Stimulated activated naive CD8-positive, alpha-beta T cell treated with anti-CD3 and anti-CD28 coated beads, Interleukin-15, amount 100 ng/mL, for 72 hours (primary cell): Measurements from ENCODE around the gene SLC7A7.
A peak's percentile ranks its signal among the peaks of the same experiment; 100 is the strongest.
"Not testable (repeated sequence)": the region's sequence is repeated elsewhere in the genome, so short reads cannot be mapped to it uniquely, and the experiment has no call there.

Experiments used
- ATAC-seq: fragments of 150-1000 bp; cut with Tn5 transposase; 2 replicates; pipeline ENCODE4 v1.10.0; 2021; ENCODE audit warnings: mild to moderate bottlenecking, moderate library complexity
- DNase-seq, 2 donors: peaks; one replicate each; pipeline ENCODE4 v3.0.0; 2021 to 2022
- H3K27ac Mint-ChIP-seq, 2 donors: one replicate each; pipeline ENCODE4 v1.8.0; 2022; ENCODE audit warnings: mild to moderate bottlenecking in 2 of 2, mixed read lengths in 2 of 2, moderate library complexity in 2 of 2
- H3K27me3 Mint-ChIP-seq: one replicate; pipeline ENCODE4 v1.8.0; 2022; ENCODE audit warnings: mixed read lengths
- H3K4me1 Mint-ChIP-seq: one replicate; pipeline ENCODE4 v1.8.0; 2022; ENCODE audit warnings: mild to moderate bottlenecking, mixed read lengths
- H3K4me3 Mint-ChIP-seq, 2 donors: one replicate each; pipeline ENCODE4 v1.8.0; 2022; ENCODE audit warnings: mild to moderate bottlenecking in 2 of 2, mixed read lengths in 2 of 2, moderate library complexity in 1 of 2
- H3K9me3 Mint-ChIP-seq, 2 donors: one replicate each; pipeline ENCODE4 v1.8.0; 2022; ENCODE audit warnings: mixed read lengths in 2 of 2

Gene SLC7A7

DNA sequence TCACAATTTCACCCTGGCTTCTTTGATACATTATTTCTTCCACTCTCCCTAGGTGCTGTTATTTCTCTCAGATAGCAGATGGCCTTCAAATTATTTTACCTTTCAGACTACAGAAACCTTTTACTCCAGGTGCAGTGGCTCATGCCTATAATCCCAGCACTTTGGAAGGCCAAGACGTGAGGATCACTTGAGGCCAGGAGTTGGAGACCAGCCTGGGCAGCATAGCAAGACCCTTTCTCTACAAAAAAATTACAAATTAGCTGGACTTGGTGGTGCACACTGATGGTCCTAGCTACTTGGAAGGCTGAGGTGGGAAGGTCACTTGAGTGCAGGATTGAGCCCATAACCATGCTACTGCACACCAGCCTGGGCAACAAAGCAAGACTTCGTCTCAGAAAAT lies 23.1 kb downstream of the SLC7A7 start:
- H3K27me3 Mint-ChIP-seq, result peaks cover 23% of the 10 kb centered on the region
- no peak overlapping the region for H3K4me3 Mint-ChIP-seq
- no peaks in the 10 kb centered on the region for H3K9me3 Mint-ChIP-seq
- no peak overlapping the region for H3K27ac Mint-ChIP-seq
- H3K4me1 Mint-ChIP-seq, result peaks cover 12% of the 10 kb centered on the region
- no peak for ATAC-seq
- DNase-seq, result no peak

GRCh38 chr14:22791301-22791700 lies 23.9 kb downstream of the SLC7A7 start:
- Mint-ChIP-seq H3K4me1 (peaks cover 12% of the 10 kb centered on the region), H3K9me3 (no peaks in the 10 kb centered on the region), H3K4me3 (no peak overlapping the region), H3K27ac (no peak overlapping the region), H3K27me3 (peaks cover 19% of the 10 kb centered on the region)
- ATAC-seq, result no peak
- DNase-seq, result no peak

- H3K4me3 Mint-ChIP-seq, result no peak overlapping the region
- H3K27me3 Mint-ChIP-seq, result no peaks in the 10 kb centered on the region
- H3K27ac Mint-ChIP-seq, result no peak overlapping the region
- H3K9me3 Mint-ChIP-seq, result no peaks in the 10 kb centered on the region
- DNase-seq (no peak), ATAC-seq (no peak)
- peaks cover 12% of the 10 kb centered on the region for H3K4me1 Mint-ChIP-seq
Measured at GRCh38 chr14:22786685-22787084, 28.6 kb downstream of the SLC7A7 start.

- no peak for DNase-seq
Measured at GRCh38 chr14:22781301-22781991, 33.8 kb downstream of the SLC7A7 start.

DNA sequence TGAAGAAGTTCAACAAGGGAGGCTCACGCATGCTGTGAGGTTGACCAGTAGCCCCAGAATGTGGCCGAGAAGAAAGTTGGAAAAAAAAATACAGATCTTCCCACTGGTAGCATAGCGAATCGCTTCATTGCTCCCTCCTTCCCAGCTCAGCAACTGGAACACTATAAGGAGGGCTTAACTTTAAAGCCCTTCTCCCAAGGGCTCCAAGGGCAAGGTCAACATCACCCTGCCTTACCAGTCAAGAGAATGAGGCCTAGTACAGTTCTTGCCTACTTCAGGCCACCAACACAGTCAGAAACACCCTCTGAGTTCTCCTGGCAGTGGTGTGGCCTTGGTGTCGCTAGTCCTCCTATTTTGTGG lies 34.3 kb downstream of the SLC7A7 start:
- H3K27ac Mint-ChIP-seq, result no peak overlapping the region

More at GRCh38 chr14:22781301-22781991, 33.8 kb downstream of the SLC7A7 start:
- Mint-ChIP-seq H3K9me3 (no peaks in the 10 kb centered on the region), H3K27me3 (no peaks in the 10 kb centered on the region), H3K27ac (peak overlapping the region in 1 of 2 donors; percentile 43), H3K4me1 (no peaks in the 10 kb centered on the region), H3K4me3 (no peak overlapping the region)
- no peak for ATAC-seq

GRCh38 chr14:22780105-22780679 lies 35.0 kb downstream of the SLC7A7 start:
- H3K4me1 Mint-ChIP-seq, result no peaks in the 10 kb centered on the region
- H3K4me3 Mint-ChIP-seq, result no peak overlapping the region
- H3K27me3 Mint-ChIP-seq, result no peaks in the 10 kb centered on the region
- no peaks in the 10 kb centered on the region for H3K9me3 Mint-ChIP-seq
- H3K27ac Mint-ChIP-seq, result no peak overlapping the region
- ATAC-seq (no peak), DNase-seq (no peak)

More for the DNA sequence above, 34.3 kb downstream of the SLC7A7 start:
- Mint-ChIP-seq H3K27me3 (no peaks in the 10 kb centered on the region), H3K4me3 (no peak overlapping the region), H3K9me3 (no peaks in the 10 kb centered on the region), H3K4me1 (no peaks in the 10 kb centered on the region)
- DNase-seq (no peak), ATAC-seq (no peak)

GRCh38 chr14:22778084-22778483 lies 37.2 kb downstream of the SLC7A7 start:
- Mint-ChIP-seq H3K27me3 (no peaks in the 10 kb centered on the region), H3K27ac (no peak overlapping the region), H3K4me1 (no peaks in the 10 kb centered on the region), H3K4me3 (no peak overlapping the region), H3K9me3 (no peaks in the 10 kb centered on the region)
- DNase-seq, result no peak
- no peak for ATAC-seq

DNA sequence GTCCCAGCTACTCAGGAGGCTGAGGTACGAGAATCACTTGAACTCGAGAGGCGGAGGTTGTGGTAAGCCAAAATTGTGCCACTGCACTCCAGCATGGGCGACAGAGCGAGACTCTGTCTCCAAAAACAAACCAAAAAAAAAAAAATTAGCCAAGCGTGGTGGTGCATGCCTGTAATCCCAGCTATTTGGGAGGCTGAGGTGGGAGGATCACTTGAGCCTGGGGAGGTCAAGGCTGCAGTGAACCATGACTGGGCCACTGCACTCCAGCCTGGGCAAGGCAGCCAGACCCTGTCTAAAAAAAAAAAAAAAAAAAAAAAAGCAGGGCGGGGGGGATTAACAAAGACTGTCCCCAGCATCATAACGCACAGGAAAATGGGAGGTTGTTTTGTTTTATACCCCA lies 38.4 kb downstream of the SLC7A7 start:
- DNase-seq, H3K9me3 Mint-ChIP-seq, H3K4me1 Mint-ChIP-seq, H3K4me3 Mint-ChIP-seq, ATAC-seq, H3K27me3 Mint-ChIP-seq: not testable (repeated sequence)
- H3K27ac Mint-ChIP-seq, result peak overlapping the region in 1 of 2 donors; percentile 89

- H3K27ac Mint-ChIP-seq, result no peak overlapping the region
Measured at GRCh38 chr14:22776215-22776614, 39.0 kb downstream of the SLC7A7 start.

DNA sequence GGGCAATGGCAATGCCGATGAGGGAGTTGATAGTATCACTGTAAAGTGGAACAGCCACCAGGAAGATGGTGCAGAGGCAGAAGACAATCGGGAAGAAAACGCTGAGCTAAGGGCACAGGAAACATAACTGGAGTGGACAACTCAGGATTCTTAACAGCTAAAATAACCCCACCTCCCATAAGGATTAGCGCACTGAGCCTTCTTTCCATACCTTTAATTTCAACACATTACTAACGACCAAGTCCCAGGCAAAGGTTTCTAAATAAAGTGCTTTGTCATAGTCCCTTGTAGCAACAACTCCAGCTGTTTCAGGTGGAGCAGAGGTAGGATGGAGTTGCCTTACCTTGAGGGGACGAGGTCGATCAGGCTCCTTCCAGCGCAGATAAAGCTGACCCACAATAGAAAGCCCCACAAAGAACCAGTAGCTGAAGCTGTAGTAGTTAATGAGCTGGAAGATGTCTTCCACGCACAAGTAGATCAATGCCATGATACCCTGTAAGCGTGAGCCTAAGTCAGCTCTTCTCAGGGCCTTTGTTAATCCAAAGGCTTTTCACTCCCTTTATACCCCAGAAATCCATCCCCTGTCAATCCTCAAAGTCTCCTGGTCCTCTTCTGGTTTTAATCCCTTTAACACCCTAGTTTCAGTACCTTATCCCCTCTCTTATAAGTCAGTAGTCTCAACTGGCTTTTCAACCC lies 41.1 kb downstream of the SLC7A7 start:
- H3K4me3 Mint-ChIP-seq, result no peak overlapping the region
- peaks cover 14% of the 10 kb centered on the region for H3K4me1 Mint-ChIP-seq
- no peak for ATAC-seq
- H3K9me3 Mint-ChIP-seq, result no peaks in the 10 kb centered on the region
- DNase-seq, result no peak
- H3K27me3 Mint-ChIP-seq, result no peaks in the 10 kb centered on the region
- H3K27ac Mint-ChIP-seq, result peak overlapping the region in 1 of 2 donors; percentile 1

More at GRCh38 chr14:22776215-22776614, 39.0 kb downstream of the SLC7A7 start:
- DNase-seq (no peak), ATAC-seq (no peak)
- Mint-ChIP-seq H3K27me3 (no peaks in the 10 kb centered on the region), H3K4me1 (peaks cover 7% of the 10 kb centered on the region), H3K4me3 (no peak overlapping the region), H3K9me3 (no peaks in the 10 kb centered on the region)

GRCh38 chr14:22773162-22774010 lies 41.8 kb downstream of the SLC7A7 start:
- ATAC-seq (no peak), DNase-seq (no peak)
- Mint-ChIP-seq H3K9me3 (no peaks in the 10 kb centered on the region), H3K27me3 (no peaks in the 10 kb centered on the region), H3K4me1 (peaks cover 22% of the 10 kb centered on the region), H3K4me3 (no peak overlapping the region), H3K27ac (peak overlapping the region in 1 of 2 donors; percentile 9)

DNA sequence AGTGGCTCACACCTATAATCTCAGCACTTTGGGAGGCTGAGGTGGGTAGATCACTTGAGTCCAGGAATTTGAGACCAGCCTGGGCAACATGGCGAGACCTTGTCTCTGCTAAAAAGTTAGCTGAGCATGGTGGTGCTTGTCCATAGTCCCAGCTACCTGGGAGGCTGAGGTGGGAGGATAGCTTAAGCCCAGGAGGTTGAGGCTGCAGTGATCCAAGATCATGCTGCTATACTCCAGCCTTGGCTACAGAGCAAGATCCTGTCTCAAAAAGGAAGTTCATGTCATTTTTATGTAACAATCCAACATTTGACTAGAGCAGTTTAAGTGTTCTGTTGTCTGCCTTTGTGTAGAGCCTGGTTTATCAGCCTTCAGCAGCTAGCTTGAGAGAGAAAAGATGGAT lies 42.5 kb downstream of the SLC7A7 start:
- no peaks in the 10 kb centered on the region for H3K9me3 Mint-ChIP-seq
- no peak overlapping the region for H3K27ac Mint-ChIP-seq
- DNase-seq, result no peak
- H3K4me1 Mint-ChIP-seq, result peaks cover 29% of the 10 kb centered on the region
- no peak for ATAC-seq
- no peaks in the 10 kb centered on the region for H3K27me3 Mint-ChIP-seq
- H3K4me3 Mint-ChIP-seq, result no peak overlapping the region

- no peak for ATAC-seq
- Mint-ChIP-seq H3K4me3 (no peak overlapping the region), H3K27me3 (no peaks in the 10 kb centered on the region), H3K27ac (no peak overlapping the region), H3K9me3 (no peaks in the 10 kb centered on the region), H3K4me1 (peaks cover 44% of the 10 kb centered on the region)
- no peak for DNase-seq
Measured at GRCh38 chr14:22770481-22771187, 44.6 kb downstream of the SLC7A7 start.

GRCh38 chr14:22769369-22769768 lies 45.9 kb downstream of the SLC7A7 start:
- Mint-ChIP-seq H3K4me3 (no peak overlapping the region), H3K9me3 (no peaks in the 10 kb centered on the region), H3K27ac (peak overlapping the region in 1 of 2 donors; percentile 2), H3K4me1 (peaks cover 53% of the 10 kb centered on the region), H3K27me3 (no peaks in the 10 kb centered on the region)
- DNase-seq, result no peak
- ATAC-seq, result no peak

DNA sequence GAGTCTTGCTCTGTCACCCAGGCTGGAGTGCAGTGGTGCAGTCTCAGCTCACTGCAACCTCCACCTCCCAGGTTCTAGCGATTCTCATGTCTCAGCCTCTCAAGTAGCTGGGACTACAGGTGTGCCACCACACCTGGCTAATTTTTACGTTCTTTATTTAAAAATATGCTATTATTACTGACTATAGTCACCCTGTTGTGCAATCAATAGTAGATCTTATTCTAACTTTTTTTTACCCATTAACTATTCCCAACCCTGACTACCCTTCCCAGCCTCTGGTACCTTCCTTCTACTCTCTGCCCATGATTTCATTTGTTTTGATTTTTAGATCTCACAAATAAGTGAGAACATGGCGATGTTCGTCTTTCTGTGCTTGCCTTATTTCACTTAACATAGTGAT lies 46.3 kb downstream of the SLC7A7 start:
- Mint-ChIP-seq H3K27me3 (no peaks in the 10 kb centered on the region), H3K27ac (peak overlapping the region in 1 of 2 donors; percentile 2), H3K4me3 (no peak overlapping the region), H3K9me3 (no peaks in the 10 kb centered on the region), H3K4me1 (peaks cover 53% of the 10 kb centered on the region)
- ATAC-seq (no peak), DNase-seq (no peak)
